A549 treated with CORT108297 at 1 μM for 4 hours (cell line): Measurements from ENCODE around the gene IL17RA. TPM values are rescaled to one million over a fixed set of nuclear protein-coding genes. Genes with fewer than 3 reads are reported as not detected.

Experiments used
- total RNA-seq: library from RNA; stranded (reverse); fragments of 200-300 nt; extraction: Qiagen RNA extraction; gene quantifications from 5 replicates; pipeline ENCODE4 v1.2.3, GENCODE V29; 2022

Gene IL17RA
- total RNA-seq = 4.1 to 7.0 TPM (median 6.6 TPM) in 5 replicates

GRCh38 chr22:17084554-17085276 is at the start of gene IL17RA:
Gene IL17RA (plus strand): TSS chr22:17085000. CDS start chr22:17085092, 92 bp downstream.

GRCh38 chr22:17121233-17122195 is 36.7 kb downstream of the IL17RA start, which contains the start of gene TMEM121B:
Gene TMEM121B (minus strand): TSS chr22:17121360. CDS start chr22:17121127, 233 bp downstream.

GRCh38 chr22:17158568-17159503 is 74.0 kb downstream of the IL17RA start, which contains the start of gene HDHD5:
Gene HDHD5 (minus strand): TSS chr22:17159277. CDS start chr22:17159251, 26 bp downstream.

Other genes starting within 250 kb of the IL17RA start
- gene GAB4, start 76.8 kb upstream of the IL17RA start, total RNA-seq = not detected in 5 replicates
- 0.05 to 0.16 TPM (median 0.09 TPM) in 5 replicates for gene TMEM121B, start 36.4 kb downstream of the IL17RA start, total RNA-seq
- gene HDHD5, start 74.3 kb downstream of the IL17RA start, total RNA-seq = 32.9 to 44.8 TPM (median 43.0 TPM) in 5 replicates
- not detected in 5 replicates for gene ADA2, start 134.4 kb downstream of the IL17RA start, total RNA-seq